ENCODE data around the gene LACTB.

The LACTB gene

GRCh38 chr15:63121382-63122001 is at the start of gene LACTB:
LACTB (plus strand) TSS chr15:63121861; CDS start chr15:63121872, 11 bp downstream.
- peak; percentile 89 for DNase-seq

GRCh38 chr15:63072023-63072650 is 49.5 kb upstream of the LACTB start:
- no peak for DNase-seq

DNA sequence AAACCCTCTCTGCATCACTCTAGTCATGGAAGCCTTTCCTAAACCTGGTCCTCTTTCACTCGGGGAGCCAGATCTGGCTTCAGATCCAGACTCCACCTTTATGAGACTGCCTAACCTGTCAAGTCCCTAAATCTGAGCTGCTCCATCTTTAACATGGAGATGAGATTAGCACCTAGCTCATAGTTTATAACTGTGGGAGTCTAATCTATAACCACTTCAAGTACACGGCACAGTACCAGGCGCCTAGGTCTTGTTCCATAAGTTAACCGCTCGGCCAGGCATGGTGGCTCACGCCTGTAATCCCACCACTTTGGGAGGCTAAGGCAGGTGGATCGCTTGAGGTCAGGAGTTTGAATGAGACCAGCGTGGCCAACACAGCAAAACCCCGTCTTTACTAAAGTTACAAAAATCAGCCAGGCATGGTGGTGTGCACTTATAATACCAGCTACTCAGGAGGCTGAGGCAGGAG is 48.8 kb upstream of the LACTB start:
- DNase-seq = no peak

DNA sequence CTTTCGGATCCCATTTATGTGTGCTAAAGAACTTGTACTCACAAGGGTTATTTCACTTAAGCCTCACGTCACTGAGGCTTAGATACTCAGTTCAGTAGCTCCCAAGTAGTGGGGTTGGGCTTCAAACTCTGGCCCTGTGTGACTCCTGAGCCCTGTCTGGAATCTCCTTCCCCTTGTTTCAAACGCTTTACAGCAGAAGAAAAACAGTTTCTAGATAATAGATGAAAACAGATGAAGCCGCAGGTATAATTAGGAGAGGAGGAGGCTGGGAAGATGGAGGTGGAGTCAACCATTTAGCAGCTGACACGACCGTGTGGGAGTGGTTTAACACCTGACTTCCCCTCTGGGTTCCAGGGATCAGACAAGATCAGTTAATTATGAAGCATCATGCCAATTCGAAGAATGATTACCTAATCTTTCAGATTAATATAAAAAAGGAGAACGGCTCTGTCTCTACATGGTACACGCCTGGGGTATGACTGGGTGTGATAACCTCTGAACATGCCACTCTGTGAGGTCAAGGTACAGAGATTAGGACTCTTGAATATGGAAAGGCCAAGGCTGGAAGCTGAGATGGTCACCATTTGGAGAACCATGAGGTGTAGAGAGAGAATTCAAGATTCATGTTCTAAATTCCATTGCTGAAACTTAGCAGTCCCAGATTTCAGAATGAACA is 48.0 kb upstream of the LACTB start:
- no peak for DNase-seq

DNA sequence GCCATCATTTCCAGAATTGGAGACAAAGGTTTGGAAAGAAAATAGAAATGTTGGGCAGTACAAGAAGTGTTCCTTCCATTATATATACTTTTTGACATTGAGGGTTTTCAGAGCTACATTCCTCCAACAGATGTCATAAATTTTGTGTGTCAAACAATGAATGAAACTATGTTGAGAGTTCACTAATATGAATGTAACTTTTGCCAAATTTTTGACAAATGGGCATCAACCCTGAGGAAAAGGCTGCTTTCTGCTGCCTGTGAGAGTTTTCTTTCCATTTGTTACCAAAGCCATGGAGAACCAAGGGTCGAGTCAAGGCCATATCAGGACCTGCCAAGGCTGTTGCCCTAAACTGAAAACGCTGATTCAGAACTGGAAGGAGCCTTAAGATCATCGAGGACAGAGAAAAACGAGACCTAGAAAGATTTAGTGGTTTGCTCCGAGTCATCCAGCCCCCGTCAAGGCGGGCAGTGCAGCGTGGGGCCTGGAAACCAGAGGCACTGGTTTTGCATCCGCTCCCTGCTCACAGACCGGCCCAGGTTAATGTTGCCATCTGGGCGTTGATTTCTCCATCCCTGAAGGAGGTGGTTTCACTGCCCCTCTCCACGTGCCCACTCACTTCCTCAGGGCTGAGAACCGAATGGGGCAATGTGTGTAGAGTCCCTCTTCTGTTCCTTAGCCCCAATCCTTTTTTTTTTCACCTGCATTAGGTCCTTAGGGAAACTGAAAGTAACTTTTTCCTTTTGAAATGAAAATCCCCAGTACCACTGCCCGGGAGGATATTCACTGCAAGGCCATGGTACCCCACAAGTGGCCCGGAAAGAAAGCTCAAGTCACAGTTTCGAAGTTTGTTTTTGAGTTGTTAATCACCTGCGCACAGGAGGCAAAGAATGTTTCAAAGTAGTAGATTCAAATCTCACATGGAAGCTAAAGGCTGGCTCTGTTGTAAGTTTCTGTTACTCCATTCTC is 46.4 kb upstream of the LACTB start:
- no peak for DNase-seq

- DNase-seq = no peak
These were observed 45.5 kb upstream of the LACTB start for GRCh38 chr15:63075984-63076713.

DNA sequence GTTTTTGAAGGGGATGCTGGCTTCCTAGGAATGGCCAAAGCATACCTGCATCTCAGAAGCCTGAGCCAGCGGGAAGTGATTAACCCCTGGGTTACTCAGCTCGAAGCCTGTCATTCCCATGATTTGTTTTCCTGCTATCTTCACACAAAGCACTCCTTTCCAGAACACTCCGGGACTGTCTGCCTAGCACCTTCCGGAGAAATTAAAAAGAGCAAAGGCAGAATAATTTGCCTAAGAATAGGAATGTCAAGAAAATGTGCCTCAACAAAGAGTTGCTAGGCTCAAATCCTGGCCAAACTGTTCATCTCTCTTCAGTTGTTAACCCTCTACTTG is 45.0 kb upstream of the LACTB start:
- DNase-seq = no peak

GRCh38 chr15:63077952-63078351 is 43.7 kb upstream of the LACTB start:
- no peak for DNase-seq

DNA sequence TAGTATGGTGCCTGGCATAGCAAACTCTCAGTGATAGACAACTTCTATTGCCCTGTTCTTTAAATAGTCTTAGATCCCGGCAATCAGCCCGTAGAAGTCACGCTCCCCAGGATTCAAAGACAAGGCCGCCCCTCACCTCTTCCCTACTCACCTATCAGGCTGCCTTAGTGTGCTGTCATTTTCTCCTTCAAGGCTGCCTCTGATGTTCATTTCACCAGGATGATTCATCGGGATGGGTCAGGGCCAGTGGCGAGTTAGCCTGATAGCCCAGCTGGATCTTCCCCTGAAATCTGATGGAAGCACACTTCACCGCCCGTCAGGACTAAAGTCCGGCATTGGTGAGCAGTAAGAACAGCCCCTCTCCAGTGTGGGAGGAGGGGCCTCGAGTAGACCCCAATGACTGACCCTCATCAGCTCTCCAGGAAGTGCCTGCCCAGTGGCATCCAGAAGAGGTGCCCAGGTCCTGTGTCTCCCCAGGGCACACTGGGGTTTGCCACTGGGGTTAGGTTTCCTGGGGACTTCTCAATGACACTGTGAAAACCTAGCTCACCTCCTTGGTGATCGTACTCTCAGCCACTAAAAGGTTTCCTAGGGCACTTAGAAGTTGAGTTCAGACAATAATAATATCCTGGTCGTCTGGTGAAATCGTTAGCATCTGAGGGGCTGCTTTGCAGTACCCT is 41.6 kb upstream of the LACTB start:
- DNase-seq = peak; percentile 47

DNA sequence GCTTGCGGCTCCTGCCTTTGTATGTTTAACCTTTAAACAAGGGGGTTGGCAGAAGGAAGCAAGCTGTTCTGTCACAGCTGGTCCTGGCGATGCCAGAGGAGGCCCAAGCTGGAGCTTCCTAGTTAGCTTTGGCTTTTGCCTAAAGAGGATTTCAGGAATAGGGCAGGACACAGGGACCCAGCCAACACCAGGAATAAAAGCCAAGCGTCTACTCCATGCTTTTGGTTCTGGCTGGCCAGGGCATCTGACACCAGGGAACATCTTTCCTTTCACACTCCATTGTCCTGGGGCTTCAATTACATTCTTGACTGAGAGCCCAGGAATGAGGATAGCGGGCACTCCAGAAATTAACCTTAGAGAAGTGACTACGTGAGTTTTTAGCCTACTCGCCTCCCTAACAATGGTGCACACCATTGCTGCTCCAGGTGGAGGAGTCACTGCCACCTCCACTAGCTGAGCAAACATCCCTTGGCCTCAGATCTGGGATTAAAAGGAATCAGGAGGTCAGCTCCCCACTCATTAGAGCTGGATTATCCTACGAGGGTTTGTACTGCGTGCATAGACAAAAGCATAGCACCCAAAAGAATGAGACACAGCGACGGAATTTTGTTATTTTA is 40.9 kb upstream of the LACTB start:
- no peak for DNase-seq

GRCh38 chr15:63082366-63082765 is 39.3 kb upstream of the LACTB start:
- no peak for DNase-seq

DNA sequence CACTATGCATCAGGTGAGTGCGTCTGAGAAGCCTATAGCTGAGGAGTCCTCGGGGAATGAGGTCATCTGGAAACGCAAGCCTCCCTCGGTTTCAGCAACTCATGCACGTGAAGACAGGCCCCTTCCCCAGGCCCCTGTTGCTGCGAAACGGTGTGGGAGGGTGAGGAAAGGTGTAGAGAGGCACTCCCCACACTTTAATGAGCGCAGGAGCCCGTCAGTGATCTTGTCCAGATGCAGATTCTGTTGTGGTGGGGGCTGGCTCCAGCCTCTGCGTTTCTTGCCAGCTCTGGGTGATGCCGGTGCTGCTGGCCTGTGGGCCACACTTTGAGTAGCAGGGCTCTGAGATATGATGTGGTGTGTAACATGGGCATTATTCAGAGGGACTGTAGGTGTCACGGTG is 38.6 kb upstream of the LACTB start:
- no peak for DNase-seq

DNA sequence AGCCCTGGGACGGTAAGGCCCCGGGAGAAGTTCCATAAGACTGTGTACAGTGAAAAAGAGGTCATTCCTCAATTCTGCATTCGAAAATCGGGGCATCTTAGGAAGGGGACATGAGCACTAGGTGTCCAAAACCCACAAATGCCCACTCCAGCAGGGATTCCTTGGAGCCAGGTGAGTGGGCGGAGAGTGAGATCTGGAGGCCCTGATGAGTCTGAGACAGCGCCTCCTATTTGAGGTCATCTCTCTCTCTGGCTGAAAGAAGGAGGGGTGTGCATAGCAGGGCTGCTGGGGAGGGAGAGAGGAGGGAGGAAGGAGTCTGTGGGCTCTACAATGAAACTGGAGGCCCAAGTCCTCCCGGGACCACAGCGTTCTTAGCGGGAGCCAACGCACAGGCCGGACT is 38.1 kb upstream of the LACTB start:
- DNase-seq = no peak

GRCh38 chr15:63084806-63085205 is 36.9 kb upstream of the LACTB start:
- DNase-seq = no peak

DNA sequence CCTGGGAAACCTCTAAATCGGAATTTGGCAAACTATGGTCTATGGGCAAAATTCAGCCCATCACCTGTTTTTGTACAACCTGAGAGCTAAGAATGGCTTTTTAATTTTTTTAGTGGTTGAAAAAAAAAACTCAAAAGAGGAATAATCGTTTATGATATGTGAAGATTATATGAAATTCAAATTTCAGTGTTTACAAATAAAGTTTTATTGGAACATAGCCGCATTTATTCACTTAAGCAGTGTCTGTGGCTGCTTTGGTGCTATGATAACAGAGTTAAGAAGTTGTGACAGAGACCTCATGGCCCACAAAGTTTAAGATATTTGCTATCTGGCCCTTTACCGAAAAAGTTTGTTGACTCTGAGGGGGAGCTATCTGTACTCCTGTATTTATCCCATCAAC is 36.4 kb upstream of the LACTB start:
- no peak for DNase-seq

DNA sequence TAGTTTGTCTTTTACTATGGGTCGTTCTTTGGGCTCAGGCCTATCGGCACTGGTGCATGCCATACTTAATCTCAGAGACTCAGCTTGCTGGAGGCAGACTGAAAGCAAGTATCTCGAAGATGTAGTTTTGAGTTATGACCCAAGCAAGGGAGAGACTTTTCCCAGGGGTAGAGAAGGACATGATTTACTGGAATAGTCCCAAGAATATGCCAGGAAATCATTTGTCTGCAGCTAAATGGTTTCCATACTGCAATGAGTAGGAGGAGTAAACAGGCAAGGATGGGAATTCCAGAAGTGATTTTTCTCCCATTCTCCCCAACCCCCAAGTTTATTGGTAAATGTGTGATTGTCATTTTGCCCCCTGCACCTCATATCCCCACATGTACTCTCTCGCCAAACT is 35.4 kb upstream of the LACTB start:
- no peak for DNase-seq

DNA sequence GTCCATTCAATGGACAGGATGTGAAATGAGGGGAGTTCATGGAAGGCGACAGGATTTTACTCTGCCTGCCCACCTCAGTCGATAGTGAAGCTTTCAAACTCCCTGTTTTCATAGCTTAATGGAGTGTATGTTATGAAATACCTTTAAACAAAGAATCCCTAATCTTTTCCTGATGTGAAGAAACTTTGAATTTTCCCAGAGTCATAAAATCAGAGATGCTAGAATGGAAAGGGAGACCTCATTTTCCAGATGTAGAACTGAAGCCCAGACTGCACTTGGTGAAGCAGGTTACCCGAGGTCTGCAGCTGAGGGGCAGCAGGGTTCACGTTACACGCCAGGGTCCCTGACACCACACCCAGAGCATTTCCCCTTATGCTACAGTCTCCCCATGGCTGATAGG is 34.7 kb upstream of the LACTB start:
- DNase-seq = no peak

GRCh38 chr15:63088533-63089245 is 33.0 kb upstream of the LACTB start:
- DNase-seq = no peak

- DNase-seq = peak; percentile 71
These were observed 32.2 kb upstream of the LACTB start for GRCh38 chr15:63089260-63090043.

DNA sequence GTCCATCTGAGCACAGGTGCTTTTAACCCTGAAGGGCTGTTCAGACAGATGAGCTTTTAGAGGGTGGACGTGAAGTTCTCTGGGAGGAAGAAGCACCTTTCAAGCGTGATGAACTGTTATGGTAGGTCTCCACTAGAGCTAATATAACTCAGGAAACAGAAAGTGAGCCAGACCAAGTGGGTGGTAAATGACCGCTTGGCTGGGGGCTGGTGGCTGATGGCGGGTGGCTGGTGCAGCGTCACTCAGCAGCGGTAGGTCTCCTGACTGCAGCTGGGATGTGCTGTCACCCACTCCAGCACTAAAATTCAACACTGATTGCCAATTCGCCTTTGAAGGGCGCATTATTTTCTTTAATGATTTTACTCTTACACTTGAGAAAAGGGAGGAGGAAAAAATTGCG is 31.2 kb upstream of the LACTB start:
- no peak for DNase-seq

Measured in HCEC 1CT (cell line).